IMR-90 (cell line): Measurements from ENCODE around the gene ADGRL3. TPM values are rescaled to one million over a fixed set of nuclear protein-coding genes. Genes with fewer than 3 reads are reported as not detected.

Experiments
- ATAC-seq: fragments of 200-7000 bp; cut with Tn5 transposase; 2 replicates; pipeline ENCODE4 v1.9.1; 2020; ENCODE audit warnings: low read depth, mild to moderate bottlenecking, moderate library complexity
- BruUV-seq: library from RNA; stranded (reverse); fragments of 400-500 nt; replicated peaks from 2 replicates; lab custom pipeline; 2021; lab: Mats Ljungman, UMichigan
- CTCF ChIA-PET: fragments of 300-600 bp; formaldehyde crosslinking; extraction: SDS; loops from one replicate; lab custom pipeline; 2021; ENCODE audit warnings: antibody characterized with exemption; lab: Yijun Ruan, JAX
- POLR2A ChIA-PET: fragments of 300-600 bp; sonication (Branson Sonifier 250); formaldehyde crosslinking; loops from one replicate; lab custom pipeline; 2022; ENCODE audit warnings: antibody characterized with exemption; ENCODE audit not compliant: unreplicated experiment; lab: Charles Lee
- DNase-seq: peaks from one replicate; pipeline ENCODE4 v3.0.0; 2013
- H2AFZ ChIP-seq: replicated peaks from 2 replicates; pipeline ENCODE3; 2013; ENCODE audit warnings: low read length, mild to moderate bottlenecking; ENCODE audit not compliant: poor library complexity
- H2AK5ac ChIP-seq: 2 replicates; pipeline ENCODE4 v1.6.1; 2013; ENCODE audit warnings: low read depth, low read length, inconsistent platforms
- H2AK9ac ChIP-seq: replicated peaks from 2 replicates; pipeline ENCODE3; 2013; ENCODE audit warnings: mild to moderate bottlenecking, low read depth, low read length, moderate library complexity; ENCODE audit not compliant: poor library complexity
- H2BK120ac ChIP-seq: 2 replicates; pipeline ENCODE4 v1.6.1; 2013; ENCODE audit warnings: low read depth, low read length, inconsistent platforms
- H2BK15ac ChIP-seq: 3 replicates; pipeline ENCODE4 v1.6.1; 2013; ENCODE audit warnings: low read depth, low read length, inconsistent platforms
- H2BK20ac ChIP-seq: 2 replicates; pipeline ENCODE4 v1.6.1; 2013; ENCODE audit warnings: low read depth, mild to moderate bottlenecking, inconsistent platforms, low read length, moderate library complexity
- H2BK5ac ChIP-seq: 2 replicates; pipeline ENCODE4 v1.6.1; 2013; ENCODE audit warnings: mild to moderate bottlenecking, low read depth, low read length, inconsistent platforms; ENCODE audit not compliant: poor library complexity, severe bottlenecking
- H3K14ac ChIP-seq: replicated peaks from 2 replicates; pipeline ENCODE4 v1.6.1; 2013; ENCODE audit warnings: low read depth, low read length, inconsistent platforms
- H3K18ac ChIP-seq: 2 replicates; pipeline ENCODE4 v1.6.1; 2013; ENCODE audit warnings: low read depth, low read length, control low read depth
- H3K23ac ChIP-seq: 2 replicates; pipeline ENCODE4 v1.6.1; 2013; ENCODE audit warnings: low read depth, low read length, inconsistent platforms
- H3K27ac ChIP-seq: 2 replicates; pipeline ENCODE4 v1.5.1; 2013; ENCODE audit warnings: mild to moderate bottlenecking, control low read depth, low read length; ENCODE audit not compliant: insufficient read depth
- H3K27me3 ChIP-seq: 2 replicates; pipeline ENCODE4 v1.6.1; 2013; ENCODE audit warnings: low read length; ENCODE audit not compliant: control insufficient read depth, insufficient read depth
- H3K36me3 ChIP-seq: 2 replicates; pipeline ENCODE4 v1.6.1; 2013; ENCODE audit warnings: low read length, mixed read lengths; ENCODE audit not compliant: control insufficient read depth, insufficient read depth
- H3K4ac ChIP-seq: 2 replicates; pipeline ENCODE4 v1.6.1; 2013; ENCODE audit warnings: low read depth, low read length, inconsistent platforms
- H3K4me1 ChIP-seq: 2 replicates; pipeline ENCODE4 v1.6.1; 2013; ENCODE audit warnings: low read length, mixed read lengths; ENCODE audit not compliant: control insufficient read depth, insufficient read depth
- H3K4me2 ChIP-seq: 2 replicates; pipeline ENCODE4 v1.6.1; 2013; ENCODE audit warnings: low read depth, mild to moderate bottlenecking, control low read depth, low read length, moderate library complexity
- H3K4me3 ChIP-seq: 2 replicates; pipeline ENCODE4 v1.5.1; 2013; ENCODE audit warnings: low read depth, mild to moderate bottlenecking, control low read depth, low read length, moderate library complexity; ENCODE audit not compliant: insufficient read depth
- H3K56ac ChIP-seq: 2 replicates; pipeline ENCODE4 v1.6.1; 2013; ENCODE audit warnings: low read length, inconsistent platforms; ENCODE audit not compliant: insufficient read depth; ENCODE audit errors: extremely low read depth
- H3K79me1 ChIP-seq, 2 experiments: 2 replicates each; pipeline ENCODE4 v1.6.1; 2013; ENCODE audit warnings: low read length in 2 of 2, inconsistent platforms in 1 of 2, low read depth in 1 of 2
- H3K9ac ChIP-seq: 2 replicates; pipeline ENCODE4 v1.6.1; 2013; ENCODE audit warnings: low read depth, low read length, control low read depth
- H3K9me1 ChIP-seq: 2 replicates; pipeline ENCODE4 v1.6.1; 2013; ENCODE audit warnings: low read length, inconsistent platforms; ENCODE audit not compliant: insufficient read depth
- H3K9me3 ChIP-seq: 2 replicates; pipeline ENCODE4 v1.6.1; 2013; ENCODE audit warnings: low read length; ENCODE audit not compliant: control insufficient read depth, insufficient read depth
- H4K20me1 ChIP-seq: 2 replicates; pipeline ENCODE4 v1.6.1; 2013; ENCODE audit warnings: low read length, inconsistent platforms; ENCODE audit not compliant: insufficient read depth
- H4K5ac ChIP-seq: 2 replicates; pipeline ENCODE4 v1.6.1; 2013; ENCODE audit warnings: mild to moderate bottlenecking, low read depth, low read length, control low read depth
- H4K8ac ChIP-seq, 2 experiments: 2 replicates each; pipeline ENCODE4 v1.6.1; 2013; ENCODE audit warnings: low read depth in 2 of 2, low read length in 2 of 2, control low read depth in 1 of 2, inconsistent platforms in 1 of 2
- H4K91ac ChIP-seq: 2 replicates; pipeline ENCODE4 v1.6.1; 2013; ENCODE audit warnings: low read depth, low read length, inconsistent platforms; ENCODE audit not compliant: insufficient read depth
- BHLHE40 ChIP-seq: fragments of 150-350 bp; IDR thresholded peaks from 2 replicates; pipeline ENCODE4 v1.6.1; 2016; ENCODE audit warnings: mild to moderate bottlenecking, low read depth, low read length
- CEBPB ChIP-seq: IDR thresholded peaks from 2 replicates; pipeline ENCODE4 v1.6.1; 2012; ENCODE audit warnings: low read depth, low read length, improper control_type of control experiment
- CHD1 ChIP-seq: IDR thresholded peaks from 2 replicates; pipeline ENCODE4 v1.6.1; 2012; ENCODE audit warnings: low read depth, low read length, improper control_type of control experiment
- CTCF ChIP-seq: conservative IDR thresholded peaks from 2 replicates; pipeline ENCODE4 v1.5.1; 2012; ENCODE audit warnings: mild to moderate bottlenecking, low read depth, low read length, improper control_type of control experiment
- ELK1 ChIP-seq: fragments of 150-350 bp; IDR thresholded peaks from 2 replicates; pipeline ENCODE4 v1.6.1; 2016; ENCODE audit warnings: low read depth, mild to moderate bottlenecking, low read length, moderate library complexity, borderline replicate concordance
- FOS ChIP-seq: fragments of 150-350 bp; IDR thresholded peaks from 2 replicates; pipeline ENCODE4 v1.6.1; 2016; ENCODE audit warnings: low read depth, low read length
- MAFK ChIP-seq: IDR thresholded peaks from 2 replicates; pipeline ENCODE4 v1.6.1; 2012; ENCODE audit warnings: low read depth, low read length, improper control_type of control experiment
- MAZ ChIP-seq: IDR thresholded peaks from 2 replicates; pipeline ENCODE4 v1.6.1; 2012; ENCODE audit warnings: low read depth, mild to moderate bottlenecking, low read length, improper control_type of control experiment, moderate library complexity, borderline replicate concordance
- MXI1 ChIP-seq: IDR thresholded peaks from 2 replicates; pipeline ENCODE4 v1.6.1; 2012; ENCODE audit warnings: low read depth, mild to moderate bottlenecking, low read length, moderate library complexity, borderline replicate concordance
- NFE2L2 ChIP-seq: fragments of 150-350 bp; IDR thresholded peaks from 2 replicates; pipeline ENCODE4 v1.6.1; 2016; ENCODE audit warnings: low read depth, mild to moderate bottlenecking, low read length
- POLR2A ChIP-seq: IDR thresholded peaks from 2 replicates; pipeline ENCODE4 v1.6.1; 2012; ENCODE audit warnings: mild to moderate bottlenecking, low read depth, low read length
- RAD21 ChIP-seq: IDR thresholded peaks from 2 replicates; pipeline ENCODE4 v1.6.1; 2012; ENCODE audit warnings: low read length, improper control_type of control experiment
- RCOR1 ChIP-seq: IDR thresholded peaks from 2 replicates; pipeline ENCODE4 v1.6.1; 2012; ENCODE audit warnings: mild to moderate bottlenecking, low read length, improper control_type of control experiment; ENCODE audit not compliant: insufficient replicate concordance
- RFX5 ChIP-seq: IDR thresholded peaks from 2 replicates; pipeline ENCODE4 v1.8.0; 2012; ENCODE audit warnings: low read depth, mild to moderate bottlenecking, low read length, moderate library complexity
- SMC3 ChIP-seq: fragments of 150-350 bp; IDR thresholded peaks from 2 replicates; pipeline ENCODE4 v1.6.1; 2016; ENCODE audit warnings: low read depth, mild to moderate bottlenecking, antibody characterized with exemption, low read length, moderate library complexity
- USF2 ChIP-seq: fragments of 150-350 bp; IDR thresholded peaks from 2 replicates; pipeline ENCODE4 v1.6.1; 2017; ENCODE audit warnings: mild to moderate bottlenecking, antibody characterized with exemption, low read length, low read depth
- WGBS, 2 experiments: methylation state at CpG; one replicate each; pipeline versions ENCODE4 v1.1.5 to v1.1.7; 2013; ENCODE audit warnings: missing lambda C conversion rate in 2 of 2; ENCODE audit not compliant: insufficient read length in 1 of 2; ENCODE audit errors: extremely low coverage in 2 of 2; 5-methylcytosine and 5-hydroxymethylcytosine counted together
- dilution Hi-C: fragments of 300-500 bp; cut with HindIII; formaldehyde crosslinking; loops from one replicate; pipeline ENCODE4 v1.14.3; 2018; ENCODE audit warnings: low sequenced_read_pairs; ENCODE audit not compliant: unreplicated experiment
- in situ Hi-C: fragments of 300-500 bp; cut with MboI; formaldehyde crosslinking; loops from 3 replicates; pipeline ENCODE4 v1.14.3; 2019; ENCODE audit warnings: low sequenced_read_pairs, inconsistent platforms, mixed read lengths
- intact Hi-C: fragments of 100-400 bp; cut with micrococcal nuclease; formaldehyde crosslinking; loops from 2 replicates; pipeline ENCODE4 v1.10.0; 2022
- polyA plus RNA-seq, 3 experiments: library from polyadenylated mRNA; depleted of rRNA; stranded (reverse); fragments of >200 nt; gene quantifications; 2 replicates each; pipeline ENCODE4 v1.2.3, GENCODE V29; 2012; ENCODE audit warnings: low replicate concordance in 1 of 3
- total RNA-seq: library from RNA; depleted of rRNA; stranded (reverse); fragments of >200 nt; gene quantifications from 2 replicates; pipeline ENCODE4 v1.2.3, GENCODE V29; 2012

ADGRL3 gene
- total and polyA plus RNA-seq, 2 of the 4 experiments (the other 2 are of a cell fraction) = 0.46 to 2.5 TPM

GRCh38 chr4:62115216-62115615, 915.1 kb downstream of the ADGRL3 start:
- Histone ChIP-seq H3K27me3 (no peaks in the 10 kb centered on the region), H2BK120ac (no peak overlapping the region), H3K4me1 (no peaks in the 10 kb centered on the region), H3K36me3 (no peaks in the 10 kb centered on the region), H3K4me3 (no peak overlapping the region), H2BK15ac (no peak overlapping the region), H3K18ac (no peak overlapping the region), H4K8ac (no peak overlapping the region), H4K20me1 (no peaks in the 10 kb centered on the region), H3K9me1 (no peaks in the 10 kb centered on the region), H2BK5ac (no peak overlapping the region), H3K9ac (no peak overlapping the region), H3K79me1 (no peaks in the 10 kb centered on the region), H3K4ac (no peak overlapping the region), H3K14ac (no peak overlapping the region), H2BK20ac (no peak overlapping the region), H2AFZ (no peak overlapping the region), H3K27ac (no peak overlapping the region), H2AK5ac (no peak overlapping the region), H3K4me2 (no peak overlapping the region), H3K23ac (no peak overlapping the region), H4K5ac (no peak overlapping the region), H3K56ac (no peak overlapping the region), H3K9me3 (no peaks in the 10 kb centered on the region), H2AK9ac (no peak overlapping the region), H4K91ac (no peak overlapping the region)
- ChIA-PET CTCF (no interaction called here), POLR2A (no interaction called here)
- intact Hi-C loops = no loop called here
- DNase-seq (no peak), ATAC-seq (no peak)
- no TSS peak for BruUV-seq
- WGBS, 2 experiments = no CpG with 5 or more reads among the region's 1 CpG
- dilution Hi-C loops = no loop called here
- in situ Hi-C loops = no loop called here
- no peak for TF ChIP-seq RCOR1
- TF ChIP-seq CHD1 = no peak
- no peak for TF ChIP-seq NFE2L2
- TF ChIP-seq CTCF = no peak
- no peak for TF ChIP-seq FOS
- no peak for TF ChIP-seq BHLHE40
- no peak for TF ChIP-seq ELK1
- no peak for TF ChIP-seq CEBPB
- no peak for TF ChIP-seq RAD21
- no peak for TF ChIP-seq SMC3
- no peak for TF ChIP-seq USF2
- TF ChIP-seq POLR2A = no peak
- no peak for TF ChIP-seq MAZ
- TF ChIP-seq RFX5 = no peak
- no peak for TF ChIP-seq MAFK
- TF ChIP-seq MXI1 = no peak
